A673 (cell line): Measurements from ENCODE around the gene PHF2. TPM values are rescaled to one million over a fixed set of nuclear protein-coding genes. Genes with fewer than 3 reads are reported as not detected.

ENCODE experiments used
- BruUV-seq: library from RNA; stranded (reverse); fragments of 400-500 nt; replicated peaks from 2 replicates; lab custom pipeline; 2021; lab: Mats Ljungman, UMichigan
- CTCF ChIA-PET: fragments of 300-600 bp; sonication (Branson Sonifier 250); formaldehyde crosslinking; loops from one replicate; lab custom pipeline; 2022; ENCODE audit warnings: antibody characterized with exemption; lab: Charles Lee
- POLR2A ChIA-PET: fragments of 300-600 bp; sonication (Branson Sonifier 250); formaldehyde crosslinking; loops from one replicate; lab custom pipeline; 2022; ENCODE audit warnings: antibody characterized with exemption; ENCODE audit not compliant: low non-redundant PET; lab: Charles Lee
- DNase-seq: peaks from one replicate; pipeline ENCODE4 v3.0.0-alpha.2; 2015; ENCODE audit warnings: low spot score
- H3K27ac ChIP-seq: fragments of 200-600 bp; sonication (generic); 2 replicates; pipeline ENCODE4 v1.5.1; 2016; ENCODE audit warnings: mixed run types, low read depth, mild to moderate bottlenecking, mixed read lengths, antibody characterized with exemption, low read length; ENCODE audit not compliant: poor library complexity, severe bottlenecking
- H3K27me3 ChIP-seq: fragments of 200-600 bp; sonication (generic); replicated peaks from 2 replicates; pipeline ENCODE4 v1.6.1; 2017; ENCODE audit warnings: mixed run types, low read depth, mild to moderate bottlenecking, mixed read lengths, antibody characterized with exemption, low read length; ENCODE audit not compliant: insufficient read depth, poor library complexity
- H3K36me3 ChIP-seq: fragments of 200-600 bp; sonication (generic); 2 replicates; pipeline ENCODE4 v1.6.1; 2016; ENCODE audit warnings: mixed run types, mild to moderate bottlenecking, mixed read lengths, antibody characterized with exemption, low read length; ENCODE audit not compliant: insufficient read depth, poor library complexity, severe bottlenecking
- H3K4me1 ChIP-seq: fragments of 200-600 bp; sonication (generic); 2 replicates; pipeline ENCODE4 v1.6.1; 2017; ENCODE audit warnings: mixed run types, mild to moderate bottlenecking, mixed read lengths, antibody characterized with exemption, low read length; ENCODE audit not compliant: insufficient read depth, poor library complexity, severe bottlenecking
- H3K4me3 ChIP-seq: fragments of 200-600 bp; sonication (generic); 2 replicates; pipeline ENCODE4 v1.5.1; 2016; ENCODE audit warnings: low read depth, mixed run types, mild to moderate bottlenecking, mixed read lengths, low read length; ENCODE audit not compliant: poor library complexity, severe bottlenecking
- H3K9me3 ChIP-seq: fragments of 200-600 bp; sonication (generic); 2 replicates; pipeline ENCODE4 v1.6.1; 2016; ENCODE audit warnings: mixed run types, low read depth, mild to moderate bottlenecking, mixed read lengths, antibody characterized with exemption, low read length; ENCODE audit not compliant: poor library complexity, severe bottlenecking
- CTCF ChIP-seq: fragments of 300-800, 200-600 bp; sonication (generic); conservative IDR thresholded peaks from 2 replicates; pipeline ENCODE4 v1.5.1; 2017; ENCODE audit warnings: low read depth, mild to moderate bottlenecking, antibody characterized with exemption, low read length, moderate library complexity, mixed read lengths
- EZH2 ChIP-seq: fragments of 200-600 bp; sonication (generic); IDR thresholded peaks from 2 replicates; pipeline ENCODE4 v1.6.1; 2017; ENCODE audit warnings: borderline replicate concordance, low read depth, mild to moderate bottlenecking, mixed read lengths, antibody characterized with exemption, low read length; ENCODE audit not compliant: poor library complexity, severe bottlenecking
- intact Hi-C: fragments of 100-400 bp; cut with micrococcal nuclease; formaldehyde crosslinking; loops from one replicate; pipeline ENCODE4 v1.10.0; 2022; ENCODE audit not compliant: unreplicated experiment
- total RNA-seq: library from RNA; stranded (reverse); gene quantifications from 2 replicates; pipeline ENCODE4 v1.2.3, GENCODE V29; 2021

Gene PHF2
- total RNA-seq, 1 experiment from 2014 or later = 32.7 TPM

GRCh38 chr9:93709600-93710369, 133.4 kb downstream of the PHF2 start:
- no peak for TF ChIP-seq EZH2
- Histone ChIP-seq H3K9me3 (no peaks in the 10 kb centered on the region), H3K4me1 (no peaks in the 10 kb centered on the region), H3K27me3 (no peaks in the 10 kb centered on the region), H3K4me3 (no peak overlapping the region), H3K36me3 (no peaks in the 10 kb centered on the region), H3K27ac (no peak overlapping the region)
- ChIA-PET POLR2A (no interaction called here), CTCF (no interaction called here)
- no TSS peak for BruUV-seq
- intact Hi-C loops = no loop called here
- DNase-seq = no peak

- ChIA-PET POLR2A (no interaction called here), CTCF (no interaction called here)
- Histone ChIP-seq H3K4me1 (no peaks in the 10 kb centered on the region), H3K27me3 (no peaks in the 10 kb centered on the region), H3K36me3 (no peaks in the 10 kb centered on the region), H3K4me3 (no peak overlapping the region), H3K9me3 (no peaks in the 10 kb centered on the region), H3K27ac (no peak overlapping the region)
- TF ChIP-seq EZH2 = no peak
- TF ChIP-seq CTCF = no peak
- no peak for DNase-seq
- no TSS peak for BruUV-seq
- intact Hi-C loops = no loop called here
Measured at GRCh38 chr9:93710370-93710723, 134.0 kb downstream of the PHF2 start.

- DNase-seq = no peak
- H3K27ac ChIP-seq = no peak overlapping the region
- H3K4me1 ChIP-seq = no peaks in the 10 kb centered on the region
- intact Hi-C loops = no loop called here
- no TSS peak for BruUV-seq
- ChIA-PET POLR2A (no interaction called here), CTCF (no interaction called here)
- H3K27me3 ChIP-seq = no peaks in the 10 kb centered on the region
- H3K36me3 ChIP-seq = no peaks in the 10 kb centered on the region
- H3K9me3 ChIP-seq = no peaks in the 10 kb centered on the region
- no peak for TF ChIP-seq CTCF
- TF ChIP-seq EZH2 = no peak
- H3K4me3 ChIP-seq = no peak overlapping the region
Measured at GRCh38 chr9:93711002-93711401, 134.6 kb downstream of the PHF2 start.

GRCh38 chr9:93712896-93713295, 136.5 kb downstream of the PHF2 start:
- TF ChIP-seq EZH2 (no peak), CTCF (no peak)
- no peaks in the 10 kb centered on the region for H3K36me3 ChIP-seq
- CTCF ChIA-PET = no interaction called here
- H3K27ac ChIP-seq = no peak overlapping the region
- no peak overlapping the region for H3K4me3 ChIP-seq
- H3K27me3 ChIP-seq = no peaks in the 10 kb centered on the region
- BruUV-seq = no TSS peak
- POLR2A ChIA-PET = no interaction called here
- H3K4me1 ChIP-seq = no peaks in the 10 kb centered on the region
- H3K9me3 ChIP-seq = no peaks in the 10 kb centered on the region
- DNase-seq = no peak
- intact Hi-C loops = no loop called here
